Mesenchymal stem cell (in vitro differentiated cells and primary cell): Measurements from ENCODE around the gene NUB1.
A peak's percentile ranks its signal among the peaks of the same experiment; 100 is the strongest.

Experiments
- DNase-seq: peaks from one replicate; pipeline ENCODE4 v3.0.0-alpha.2; 2013
- H2AFZ ChIP-seq: one replicate; pipeline ENCODE4 v1.6.1; 2013; ENCODE audit warnings: low read depth, mild to moderate bottlenecking, control low read depth, inconsistent platforms, low read length, moderate library complexity
- H2AK5ac ChIP-seq: 2 replicates; pipeline ENCODE4 v1.6.1; 2013; ENCODE audit warnings: low read length, moderate library complexity, mild to moderate bottlenecking, inconsistent platforms; ENCODE audit not compliant: severe bottlenecking
- H2BK120ac ChIP-seq: one replicate; pipeline ENCODE4 v1.6.1; 2013; ENCODE audit warnings: low read depth, mild to moderate bottlenecking, inconsistent platforms, low read length, moderate library complexity
- H2BK12ac ChIP-seq, 2 experiments: one replicate each; pipeline ENCODE4 v1.6.1; 2013; ENCODE audit warnings: inconsistent platforms in 2 of 2, low read length in 2 of 2, mild to moderate bottlenecking in 2 of 2, moderate library complexity in 2 of 2, control low read depth in 1 of 2
- H2BK15ac ChIP-seq: one replicate; pipeline ENCODE4 v1.6.1; 2013; ENCODE audit warnings: mild to moderate bottlenecking, low read depth, inconsistent platforms; ENCODE audit not compliant: poor library complexity, severe bottlenecking
- H2BK5ac ChIP-seq: 2 replicates; pipeline ENCODE4 v1.6.1; 2013; ENCODE audit warnings: low read depth, mild to moderate bottlenecking, low read length, control low read depth, inconsistent platforms; ENCODE audit not compliant: poor library complexity, severe bottlenecking
- H3K14ac ChIP-seq, 2 experiments: one replicate each; pipeline ENCODE4 v1.6.1; 2013; ENCODE audit warnings: inconsistent platforms in 2 of 2, low read length in 2 of 2, control low read depth in 1 of 2, mild to moderate bottlenecking in 1 of 2, moderate library complexity in 1 of 2
- H3K18ac ChIP-seq, 2 experiments: one replicate each; pipeline ENCODE4 v1.6.1; 2013; ENCODE audit warnings: inconsistent platforms in 2 of 2, low read length in 2 of 2, control low read depth in 1 of 2, low read depth in 1 of 2, mild to moderate bottlenecking in 1 of 2
- H3K23ac ChIP-seq, 2 experiments: one replicate each; pipeline ENCODE4 v1.6.1; 2013; ENCODE audit warnings: inconsistent platforms in 2 of 2, low read length in 2 of 2, mild to moderate bottlenecking in 2 of 2, moderate library complexity in 2 of 2, control low read depth in 1 of 2
- H3K27ac ChIP-seq: 2 replicates; pipeline ENCODE4 v1.5.1; 2013; ENCODE audit warnings: mild to moderate bottlenecking, moderate library complexity, low read length, control low read depth, inconsistent platforms; ENCODE audit not compliant: poor library complexity, severe bottlenecking
- H3K27me3 ChIP-seq, 2 experiments: 2 replicates each; pipeline versions ENCODE4 v1.6.1 to v1.7.0; 2013; ENCODE audit warnings: low read length in 2 of 2, mild to moderate bottlenecking in 2 of 2, moderate library complexity in 2 of 2, control low read depth in 1 of 2, inconsistent platforms in 1 of 2; ENCODE audit not compliant: control insufficient read depth in 1 of 2, insufficient read depth in 1 of 2
- H3K36me3 ChIP-seq, 2 experiments: 2 replicates each; pipeline versions ENCODE4 v1.6.1 to v1.7.0; 2013; ENCODE audit warnings: low read length in 2 of 2, control low read depth in 1 of 2, inconsistent platforms in 1 of 2, low read depth in 1 of 2, mild to moderate bottlenecking in 1 of 2; ENCODE audit not compliant: insufficient read depth in 2 of 2, control insufficient read depth in 1 of 2
- H3K4ac ChIP-seq, 2 experiments: one replicate each; pipeline ENCODE4 v1.6.1; 2013; ENCODE audit warnings: inconsistent platforms in 2 of 2, low read length in 2 of 2, mild to moderate bottlenecking in 2 of 2, moderate library complexity in 2 of 2, control low read depth in 1 of 2, low read depth in 1 of 2
- H3K4me1 ChIP-seq: 2 replicates; pipeline ENCODE4 v1.6.1; 2013; ENCODE audit warnings: low read depth, low read length, control low read depth; ENCODE audit not compliant: control insufficient read depth, insufficient read depth
- H3K4me2 ChIP-seq: 2 replicates; pipeline ENCODE4 v1.6.1; 2013; ENCODE audit warnings: low read length, mild to moderate bottlenecking, inconsistent platforms; ENCODE audit not compliant: poor library complexity, severe bottlenecking
- H3K4me3 ChIP-seq, 2 experiments: 2 replicates each; pipeline versions ENCODE4 v1.5.1 to v1.7.0; 2013; ENCODE audit warnings: low read length in 2 of 2, mild to moderate bottlenecking in 2 of 2, control low read depth in 1 of 2, low read depth in 1 of 2; ENCODE audit not compliant: insufficient read depth in 1 of 2
- H3K79me1 ChIP-seq: replicated peaks from 2 replicates; pipeline ENCODE4 v1.6.1; 2013; ENCODE audit warnings: mild to moderate bottlenecking, control low read depth, low read length, inconsistent platforms; ENCODE audit not compliant: poor library complexity, severe bottlenecking
- H3K9ac ChIP-seq: 2 replicates; pipeline ENCODE4 v1.7.0; 2013; ENCODE audit warnings: mild to moderate bottlenecking, low read length, moderate library complexity
- H3K9me3 ChIP-seq: 2 replicates; pipeline ENCODE4 v1.7.0; 2013; ENCODE audit warnings: mild to moderate bottlenecking, low read length; ENCODE audit not compliant: control insufficient read depth
- H4K8ac ChIP-seq: one replicate; pipeline ENCODE4 v1.6.1; 2013; ENCODE audit warnings: inconsistent platforms, mild to moderate bottlenecking, low read length, moderate library complexity
- H4K91ac ChIP-seq: one replicate; pipeline ENCODE4 v1.6.1; 2013; ENCODE audit warnings: mild to moderate bottlenecking, low read length, inconsistent platforms
- WGBS: methylation state at CpG from one replicate; pipeline ENCODE4 v1.1.7; 2013; ENCODE audit warnings: mixed read lengths; 5-methylcytosine and 5-hydroxymethylcytosine counted together

The NUB1 gene

GRCh38 chr7:151395036-151395367 is 53.4 kb downstream of the NUB1 start:
- Histone ChIP-seq H3K9me3 (no peaks in the 10 kb centered on the region), H2BK120ac (no peak overlapping the region), H3K36me3 (no peaks in the 10 kb centered on the region), H3K27me3 (peaks cover 31 to 69% of the 10 kb centered on the region in 2 experiments), H4K91ac (no peak overlapping the region), H3K4me3 (no peak overlapping the region), H3K18ac (no peak overlapping the region), H3K23ac (no peak overlapping the region), H3K14ac (no peak overlapping the region), H3K4me2 (no peak overlapping the region), H3K79me1 (no peaks in the 10 kb centered on the region), H3K27ac (no peak overlapping the region), H2BK5ac (no peak overlapping the region), H2AFZ (no peak overlapping the region), H2BK12ac (no peak overlapping the region), H3K4ac (no peak overlapping the region), H2BK15ac (no peak overlapping the region), H4K8ac (no peak overlapping the region), H3K9ac (no peak overlapping the region), H3K4me1 (peaks cover 3% of the 10 kb centered on the region), H2AK5ac (no peak overlapping the region)
- 76% methylated on average over 11 of the region's 13 CpGs for WGBS
- no peak for DNase-seq

GRCh38 chr7:151396328-151396970 is 54.8 kb downstream of the NUB1 start:
- 90% methylated on average over 10 of the region's 10 CpGs for WGBS

GRCh38 chr7:151397026-151397425 is 55.4 kb downstream of the NUB1 start:
- H3K4ac ChIP-seq, result no peak overlapping the region
- H3K4me2 ChIP-seq, result no peak overlapping the region
- H4K8ac ChIP-seq, result no peak overlapping the region
- H3K9me3 ChIP-seq, result no peaks in the 10 kb centered on the region
- H3K4me1 ChIP-seq, result peaks cover 3% of the 10 kb centered on the region
- peaks cover 16 to 66% of the 10 kb centered on the region in 2 experiments for H3K27me3 ChIP-seq
- H3K79me1 ChIP-seq, result no peaks in the 10 kb centered on the region
- H3K23ac ChIP-seq, result no peak overlapping the region
- H2AK5ac ChIP-seq, result no peak overlapping the region
- H3K27ac ChIP-seq, result no peak overlapping the region
- H3K9ac ChIP-seq, result no peak overlapping the region
- H3K18ac ChIP-seq, result no peak overlapping the region
- H3K14ac ChIP-seq, result peak overlapping the region in 1 of 2 experiments; percentile 31
- H2BK12ac ChIP-seq, result no peak overlapping the region
- H2BK5ac ChIP-seq, result no peak overlapping the region
- H2BK15ac ChIP-seq, result no peak overlapping the region
- H3K4me3 ChIP-seq, result no peak overlapping the region
- 92% methylated on average over 13 of the region's 13 CpGs for WGBS
- H2BK120ac ChIP-seq, result no peak overlapping the region
- no peak for DNase-seq
- no peaks in the 10 kb centered on the region for H3K36me3 ChIP-seq
- H4K91ac ChIP-seq, result no peak overlapping the region
- H2AFZ ChIP-seq, result no peak overlapping the region

More at GRCh38 chr7:151396328-151396970, 54.8 kb downstream of the NUB1 start:
- H3K27me3 ChIP-seq, result peaks cover 17 to 69% of the 10 kb centered on the region in 2 experiments
- H4K91ac ChIP-seq, result no peak overlapping the region
- no peak overlapping the region for H3K23ac ChIP-seq
- H2BK120ac ChIP-seq, result no peak overlapping the region
- H3K36me3 ChIP-seq, result no peaks in the 10 kb centered on the region
- no peak overlapping the region for H2BK12ac ChIP-seq
- no peak for DNase-seq
- H3K27ac ChIP-seq, result no peak overlapping the region
- H3K4me1 ChIP-seq, result peaks cover 3% of the 10 kb centered on the region
- H3K4me3 ChIP-seq, result no peak overlapping the region
- no peak overlapping the region for H2AFZ ChIP-seq
- H3K18ac ChIP-seq, result no peak overlapping the region
- no peaks in the 10 kb centered on the region for H3K79me1 ChIP-seq
- H4K8ac ChIP-seq, result no peak overlapping the region
- H2BK15ac ChIP-seq, result no peak overlapping the region
- H3K4ac ChIP-seq, result no peak overlapping the region
- H2BK5ac ChIP-seq, result no peak overlapping the region
- H3K4me2 ChIP-seq, result no peak overlapping the region
- H3K9me3 ChIP-seq, result no peaks in the 10 kb centered on the region
- no peak overlapping the region for H3K9ac ChIP-seq
- no peak overlapping the region for H3K14ac ChIP-seq
- H2AK5ac ChIP-seq, result no peak overlapping the region

- no peak overlapping the region for H2BK120ac ChIP-seq
- H3K4me1 ChIP-seq, result peaks cover 7% of the 10 kb centered on the region
- H2AFZ ChIP-seq, result no peak overlapping the region
- no peak overlapping the region for H3K18ac ChIP-seq
- no peak overlapping the region for H2AK5ac ChIP-seq
- no peak overlapping the region for H3K4ac ChIP-seq
- 92% methylated on average over 18 of the region's 19 CpGs for WGBS
- no peak overlapping the region for H4K91ac ChIP-seq
- H3K27me3 ChIP-seq, result peaks cover 12 to 50% of the 10 kb centered on the region in 2 experiments
- H2BK5ac ChIP-seq, result no peak overlapping the region
- no peak for DNase-seq
- no peaks in the 10 kb centered on the region for H3K36me3 ChIP-seq
- H3K14ac ChIP-seq, result peak overlapping the region in 1 of 2 experiments; percentile 18
- H3K4me2 ChIP-seq, result no peak overlapping the region
- H3K27ac ChIP-seq, result no peak overlapping the region
- no peak overlapping the region for H3K23ac ChIP-seq
- no peaks in the 10 kb centered on the region for H3K9me3 ChIP-seq
- no peak overlapping the region for H2BK15ac ChIP-seq
- H2BK12ac ChIP-seq, result no peak overlapping the region
- H3K9ac ChIP-seq, result no peak overlapping the region
- H3K4me3 ChIP-seq, result no peak overlapping the region
- no peaks in the 10 kb centered on the region for H3K79me1 ChIP-seq
- no peak overlapping the region for H4K8ac ChIP-seq
Measured at GRCh38 chr7:151398446-151399304, 57.1 kb downstream of the NUB1 start.
